ENCODE data around the gene SLC35E4.
A peak's percentile ranks its signal among the peaks of the same experiment; 100 is the strongest.

The SLC35E4 gene

DNA sequence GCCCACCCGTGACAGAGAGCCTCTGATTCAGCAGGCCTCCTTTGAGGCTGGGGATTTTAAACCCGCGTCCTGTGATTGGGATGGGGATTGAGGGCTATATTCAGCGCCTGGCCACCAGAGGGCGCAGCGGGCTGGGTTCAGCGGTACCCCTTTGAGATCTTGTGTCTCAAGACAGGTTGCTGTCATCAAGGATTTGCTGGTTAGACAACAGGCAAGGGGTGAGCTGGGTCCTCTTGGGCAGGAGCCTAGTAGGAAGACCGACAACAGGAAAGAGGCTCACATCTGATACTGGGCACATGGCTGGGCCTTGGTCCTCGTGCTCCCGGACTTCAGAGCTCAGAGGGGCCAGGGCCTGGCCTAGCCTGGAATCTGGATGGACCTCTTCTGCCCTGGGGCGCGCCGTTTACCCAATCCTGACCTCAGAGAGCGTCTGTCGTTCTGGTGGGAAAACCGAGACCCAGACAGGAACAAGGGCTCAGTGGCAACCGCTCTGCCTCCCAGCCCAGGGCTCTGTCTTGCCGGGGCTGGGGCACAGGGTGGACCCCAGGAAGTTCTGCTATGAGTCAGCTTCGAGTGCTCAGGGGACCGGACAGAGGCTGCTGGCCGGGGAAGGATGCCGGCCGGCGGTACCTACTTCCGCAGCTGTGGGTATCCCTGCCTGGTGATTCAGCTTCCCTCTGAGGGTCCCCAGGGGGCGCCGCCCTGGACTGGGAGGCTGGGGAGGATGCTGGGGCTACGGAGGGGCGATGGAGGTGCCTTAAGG is 929 bp upstream of the SLC35E4 start:
- H3K27me3 ChIP-seq, result no peaks in the 10 kb centered on the region
- H3K4me3 ChIP-seq (ENCODE audit: low read depth, low read length), result peak overlapping the region; percentile 72
- DNase-seq, result peak; percentile 86
- no peaks in the 10 kb centered on the region for H3K36me3 ChIP-seq
- TF ChIP-seq CTCF (IDR thresholded peaks at IDR 0.05; ENCODE audit: low read depth, low read length), result peak; percentile 95
- peaks cover 5% of the 10 kb centered on the region; the same call in 1 of the 2 replicates for H3K4me1 ChIP-seq
- no peaks in the 10 kb centered on the region for H3K9me3 ChIP-seq

GRCh38 chr22:30636226-30637077 is 871 bp downstream of the SLC35E4 start:
- H3K4me1 ChIP-seq, result peaks cover 5% of the 10 kb centered on the region; the same call in 1 of the 2 replicates
- no peaks in the 10 kb centered on the region for H3K27me3 ChIP-seq
- H3K9me3 ChIP-seq, result no peaks in the 10 kb centered on the region
- TF ChIP-seq CTCF (IDR thresholded peaks at IDR 0.05; ENCODE audit: low read depth, low read length), result no peak
- H3K4me3 ChIP-seq (ENCODE audit: low read depth, low read length), result peak overlapping the region; percentile 75
- DNase-seq, result peak; percentile 30
- H3K36me3 ChIP-seq, result no peaks in the 10 kb centered on the region

- peaks cover 5% of the 10 kb centered on the region; the same call in 1 of the 2 replicates for H3K4me1 ChIP-seq
- no peaks in the 10 kb centered on the region for H3K36me3 ChIP-seq
- no peak for TF ChIP-seq CTCF (IDR thresholded peaks at IDR 0.05; ENCODE audit: low read depth, low read length)
- H3K27me3 ChIP-seq, result no peaks in the 10 kb centered on the region
- no peak for DNase-seq
- H3K9me3 ChIP-seq, result no peaks in the 10 kb centered on the region
- no peak overlapping the region for H3K4me3 ChIP-seq (ENCODE audit: low read depth, low read length)
Observed at GRCh38 chr22:30637701-30638114, 2.1 kb downstream of the SLC35E4 start.

DNA sequence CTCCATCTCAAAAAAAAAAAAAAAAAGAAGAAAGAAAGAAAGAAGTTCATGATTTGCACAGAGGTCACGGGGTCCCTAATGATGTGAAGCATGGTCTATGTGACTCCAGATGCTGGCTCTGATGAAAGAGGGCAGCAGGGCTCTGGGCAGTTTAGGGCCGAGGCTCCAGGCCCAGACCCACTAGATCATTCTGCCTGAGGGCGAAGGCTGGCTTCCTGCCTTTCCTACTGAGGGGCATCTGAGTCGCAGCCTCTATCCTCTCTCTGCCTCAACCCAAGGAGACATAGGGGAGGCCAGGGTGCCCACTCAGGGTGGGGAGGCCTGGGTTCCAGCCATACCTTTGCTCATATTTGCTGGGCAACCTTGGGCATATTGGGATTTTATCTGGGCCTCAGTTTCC is 4.8 kb downstream of the SLC35E4 start:
- Histone ChIP-seq H3K9me3 (no peaks in the 10 kb centered on the region), H3K36me3 (no peaks in the 10 kb centered on the region), H3K4me1 (0 out of 2 replicates have a peak, but pooled peaks cover 3% of the 10 kb centered on the region), H3K4me3 (ENCODE audit: low read depth, low read length) (no peak overlapping the region), H3K27me3 (no peaks in the 10 kb centered on the region)
- DNase-seq, result peak; percentile 34
- no peak for TF ChIP-seq CTCF (IDR thresholded peaks at IDR 0.05; ENCODE audit: low read depth, low read length)

GRCh38 chr22:30640839-30641430 is 5.4 kb downstream of the SLC35E4 start:
- no peaks in the 10 kb centered on the region for H3K36me3 ChIP-seq
- DNase-seq, result no peak
- no peak overlapping the region for H3K4me3 ChIP-seq (ENCODE audit: low read depth, low read length)
- no peaks in the 10 kb centered on the region for H3K9me3 ChIP-seq
- no peak for TF ChIP-seq CTCF (IDR thresholded peaks at IDR 0.05; ENCODE audit: low read depth, low read length)
- H3K4me1 ChIP-seq, result 0 out of 2 replicates have a peak, but pooled peaks cover 3% of the 10 kb centered on the region
- H3K27me3 ChIP-seq, result no peaks in the 10 kb centered on the region

All from BE2C (cell line).